Jurkat, Clone E6-1 (cell line): Measurements from ENCODE around the gene CD80. TPM values are rescaled to one million over a fixed set of nuclear protein-coding genes. Genes with fewer than 3 reads are reported as not detected.
"Not testable (repeated sequence)": the region's sequence is repeated elsewhere in the genome, so short reads cannot be mapped to it uniquely, and the experiment has no call there.

Experiments
- DNase-seq: peaks from one replicate; pipeline ENCODE4 v3.0.0-alpha.2; 2011; ENCODE audit warnings: low read depth, low spot score
- H3K4me3 ChIP-seq: 2 replicates; pipeline ENCODE4 v1.5.1; 2011; ENCODE audit warnings: mild to moderate bottlenecking, low read length, control low read depth, moderate library complexity
- polyA plus RNA-seq: library from polyadenylated mRNA; unstranded; fragments of >200 nt; gene quantifications from one replicate; pipeline ENCODE4 v1.2.1, GENCODE V29; 2012; ENCODE audit warnings: missing spikeins; ENCODE audit not compliant: insufficient read length, insufficient read depth

CD80 gene
- not detected for polyA plus RNA-seq

- DNase-seq = peak; percentile 75
- H3K4me3 ChIP-seq = no peak within 1 kb of the TSS
Measured at GRCh38 chr3:119559441-119559963, at the start of gene CD80. CD80 (minus strand) TSS chr3:119559614; CDS start chr3:119557728, 1,886 bp downstream.

DNA sequence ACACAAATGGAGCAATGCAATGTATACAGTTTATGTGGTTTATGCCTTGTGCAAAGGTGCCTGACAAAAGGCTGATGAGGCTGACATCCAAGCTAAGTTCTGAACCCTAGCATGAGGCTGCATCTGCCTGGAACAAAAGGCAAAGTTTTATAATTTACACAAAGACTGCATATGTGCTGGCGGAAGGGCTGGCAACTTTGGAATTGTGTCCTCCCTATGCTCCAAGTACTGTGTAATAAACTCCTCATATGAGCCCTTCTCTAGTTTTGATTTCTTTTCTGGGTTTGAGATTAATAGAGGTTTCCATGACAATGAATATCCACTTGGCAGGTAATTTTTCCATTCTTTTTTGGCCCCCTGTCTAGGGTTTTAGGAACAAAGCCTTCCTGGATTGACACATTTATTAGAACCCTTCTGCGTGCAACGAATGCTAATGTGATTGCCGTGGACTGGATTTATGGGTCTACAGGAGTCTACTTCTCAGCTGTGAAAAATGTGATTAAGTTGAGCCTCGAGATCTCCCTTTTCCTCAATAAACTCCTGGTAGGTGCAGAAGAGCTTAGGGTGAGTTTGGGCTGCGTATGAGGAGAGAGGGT is 49.1 kb upstream of the CD80 start:
- H3K4me3 ChIP-seq = no peak overlapping the region
- DNase-seq = no peak

DNA sequence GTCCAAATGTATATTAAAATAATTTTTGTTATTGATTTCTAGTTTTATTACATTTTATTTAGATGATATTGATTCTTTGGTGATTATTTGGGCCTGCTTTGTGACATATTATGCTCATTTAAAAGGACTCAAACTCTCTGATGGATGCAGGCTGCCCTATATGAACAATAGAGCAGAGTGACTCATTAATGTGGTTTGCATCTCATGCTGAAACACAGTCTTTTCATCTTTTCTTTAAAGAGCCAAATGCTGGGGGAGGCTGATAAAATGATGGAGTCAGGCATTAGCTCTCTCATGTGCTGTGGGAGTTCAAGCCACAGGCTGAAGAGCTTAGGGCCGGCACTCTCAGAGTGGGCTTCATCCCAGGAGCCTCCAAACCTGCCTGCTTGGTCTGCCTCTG is 45.5 kb upstream of the CD80 start:
- H3K4me3 ChIP-seq = no peak overlapping the region
- DNase-seq = no peak

- DNase-seq = no peak
- H3K4me3 ChIP-seq = no peak overlapping the region
Measured at GRCh38 chr3:119602676-119603075, 43.3 kb upstream of the CD80 start.

GRCh38 chr3:119601154-119601553 is 41.7 kb upstream of the CD80 start:
- H3K4me3 ChIP-seq = no peak overlapping the region
- no peak for DNase-seq

- DNase-seq = peak; percentile 12
- no peak overlapping the region for H3K4me3 ChIP-seq
Measured at GRCh38 chr3:119600732-119601131, 41.3 kb upstream of the CD80 start.

DNA sequence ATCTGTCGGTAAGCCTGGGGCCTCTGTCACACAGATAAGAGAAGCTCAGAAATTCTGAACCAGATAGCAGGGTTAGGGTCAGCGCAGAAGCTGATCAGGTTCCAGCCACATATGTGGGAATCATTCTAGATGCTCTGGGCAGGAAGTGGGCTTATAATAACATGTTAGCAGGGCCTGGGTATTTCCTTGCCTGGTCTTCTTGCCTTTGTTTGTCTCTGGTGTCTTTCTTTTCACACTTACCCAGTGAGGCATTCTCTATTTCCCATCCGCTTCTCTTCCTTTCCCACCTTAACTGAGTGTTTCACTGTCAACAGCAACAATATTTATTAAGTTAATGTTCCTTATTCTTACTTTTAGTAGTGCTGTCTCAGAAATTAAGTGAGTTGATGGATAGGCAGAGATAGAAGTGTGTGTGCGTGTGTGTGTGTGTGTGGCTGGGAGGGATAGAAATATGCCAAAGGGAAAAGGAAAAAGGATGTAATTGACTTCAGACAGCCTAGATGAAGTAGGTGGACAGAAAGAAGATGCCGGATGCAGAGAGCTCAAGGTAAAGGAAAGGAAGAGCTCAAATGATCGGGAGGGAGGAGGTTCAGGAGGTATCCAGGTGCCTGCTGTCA is 40.3 kb upstream of the CD80 start:
- no peak overlapping the region for H3K4me3 ChIP-seq
- DNase-seq = no peak

DNA sequence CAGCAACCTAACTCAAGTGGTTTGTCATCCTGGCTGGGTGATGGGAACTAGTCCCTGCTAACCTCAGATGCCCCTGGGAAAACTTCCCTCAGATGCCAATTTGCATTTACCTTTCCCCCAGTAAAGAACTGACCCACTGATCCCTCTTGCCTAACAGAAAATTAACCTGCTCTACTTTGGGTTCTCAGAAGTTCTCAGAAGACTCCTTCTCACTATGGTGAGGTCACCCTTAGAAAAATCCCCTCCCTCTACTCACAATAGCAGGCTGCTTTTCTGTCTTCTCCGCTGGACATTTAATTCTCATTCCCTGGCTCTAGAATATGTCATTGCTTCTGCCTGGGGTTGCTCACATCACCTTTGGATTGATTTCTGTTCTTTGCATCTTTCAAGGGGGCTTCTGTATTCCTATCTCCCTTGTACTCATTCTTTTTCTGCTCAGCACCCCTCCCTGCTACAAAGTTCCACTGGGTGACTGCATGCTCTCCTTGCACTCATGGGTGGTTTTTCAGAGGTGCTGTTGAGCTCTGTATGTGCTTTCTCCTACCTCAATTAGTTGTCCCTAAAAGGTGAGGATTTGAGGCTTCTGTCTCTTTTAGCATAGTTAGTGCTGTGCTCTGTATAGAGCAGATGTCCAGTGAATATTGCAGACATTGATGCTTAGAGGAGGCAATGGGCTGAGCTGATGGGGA is 39.1 kb upstream of the CD80 start:
- DNase-seq = no peak

GRCh38 chr3:119597548-119598288 is 38.3 kb upstream of the CD80 start, which contains the start of gene PLA1A:
PLA1A (plus strand) TSS chr3:119597885; CDS start chr3:119597914, 29 bp downstream.
- DNase-seq = no peak
- H3K4me3 ChIP-seq = no peak within 1 kb of the TSS

More for the DNA sequence above, 39.1 kb upstream of the CD80 start:
- H3K4me3 ChIP-seq = no peak overlapping the region

GRCh38 chr3:119596398-119596797 is 37.0 kb upstream of the CD80 start:
- no peak overlapping the region for H3K4me3 ChIP-seq
- no peak for DNase-seq

DNA sequence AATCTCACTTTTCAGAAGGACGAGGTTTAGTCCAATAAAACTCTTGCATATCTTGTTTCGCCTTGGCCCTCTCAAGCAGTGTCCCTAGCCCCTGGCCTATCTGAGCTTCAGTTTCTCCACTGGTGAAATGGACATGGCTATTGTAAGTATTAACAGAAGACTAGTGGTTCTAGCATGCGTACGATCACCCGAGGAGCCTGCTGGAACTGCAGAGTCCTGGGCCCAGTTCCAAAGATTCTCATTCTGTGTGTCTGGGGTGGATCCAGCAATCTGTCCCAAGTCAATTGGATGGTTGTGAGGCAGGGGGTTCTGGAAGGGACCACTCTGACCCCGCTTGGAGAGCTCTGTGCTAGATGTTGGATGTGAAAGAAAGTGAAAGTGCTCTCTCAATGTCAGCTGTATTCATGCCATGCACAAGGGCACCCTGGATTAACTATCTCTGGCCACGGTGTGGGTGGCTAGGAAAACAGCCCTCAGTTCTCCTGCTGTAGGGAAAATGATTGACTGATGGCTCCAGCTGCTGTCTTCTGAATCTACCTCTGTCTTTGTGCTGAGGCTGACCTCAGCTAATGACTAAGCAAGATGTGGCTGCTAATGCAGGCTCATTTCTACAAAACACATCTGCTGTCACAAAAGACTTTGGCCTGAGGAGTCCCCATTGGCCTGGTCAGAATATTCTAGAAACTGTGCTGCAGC is 36.4 kb upstream of the CD80 start:
- DNase-seq = no peak
- no peak overlapping the region for H3K4me3 ChIP-seq

DNA sequence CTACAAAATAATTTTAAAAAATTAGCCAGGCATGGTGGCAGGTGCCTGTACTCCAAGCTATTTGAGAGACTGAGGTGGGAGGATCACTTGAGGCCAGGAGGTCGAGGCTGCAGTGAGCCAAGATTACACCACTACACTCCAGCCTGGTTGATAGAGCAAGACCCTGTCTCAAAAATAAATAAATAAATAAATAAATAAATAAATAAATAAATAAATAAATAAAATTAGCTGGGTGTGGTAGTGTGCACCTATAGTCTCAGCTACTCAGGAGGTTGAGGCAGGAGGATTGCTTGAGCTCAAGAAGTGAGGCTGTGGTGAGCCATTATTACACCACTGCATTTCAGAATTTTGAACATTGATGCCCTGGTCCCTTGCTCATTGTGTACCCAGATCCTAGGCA is 35.5 kb upstream of the CD80 start:
- DNase-seq, H3K4me3 ChIP-seq: not testable (repeated sequence)

DNA sequence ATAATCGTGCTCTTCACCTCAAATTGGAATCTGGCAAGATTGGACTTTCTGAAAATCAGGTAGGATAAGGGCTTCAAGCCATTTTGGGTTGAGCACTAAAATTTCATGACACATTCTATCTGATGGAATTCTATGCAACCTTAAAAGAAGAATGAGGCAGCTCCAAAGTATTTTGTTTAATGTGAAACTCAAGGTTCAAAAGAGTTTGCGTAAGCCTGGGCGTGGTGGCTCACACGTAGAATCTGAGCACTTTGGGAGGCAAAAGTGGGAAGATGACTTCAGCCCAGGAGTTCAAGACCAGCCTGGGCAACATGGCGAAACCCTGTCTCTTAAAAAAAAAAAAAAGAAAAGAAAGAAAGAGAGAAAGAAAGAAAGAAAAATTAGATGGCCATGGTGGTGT is 34.7 kb upstream of the CD80 start:
- DNase-seq = no peak
- H3K4me3 ChIP-seq = no peak overlapping the region

DNA sequence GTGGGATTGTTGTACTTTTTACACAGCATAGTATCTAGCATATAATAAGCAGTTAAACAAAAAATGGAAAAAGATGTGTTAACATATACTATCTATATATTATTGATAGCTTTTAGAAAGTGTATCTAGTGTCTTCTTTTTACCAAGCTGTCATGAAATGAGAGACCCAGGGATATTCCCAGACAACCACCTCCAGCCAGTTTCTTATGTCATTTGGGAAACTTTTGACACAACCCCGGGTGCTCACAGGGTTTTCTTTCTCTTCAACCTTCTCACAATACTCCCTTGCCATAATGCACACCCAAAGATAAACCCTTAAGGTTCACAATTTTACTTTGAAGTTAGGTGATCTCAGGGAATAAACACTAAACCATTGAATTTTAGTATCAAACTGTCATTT is 33.4 kb upstream of the CD80 start:
- no peak for DNase-seq
- no peak overlapping the region for H3K4me3 ChIP-seq

GRCh38 chr3:119590706-119591105 is 31.3 kb upstream of the CD80 start:
- no peak for DNase-seq

DNA sequence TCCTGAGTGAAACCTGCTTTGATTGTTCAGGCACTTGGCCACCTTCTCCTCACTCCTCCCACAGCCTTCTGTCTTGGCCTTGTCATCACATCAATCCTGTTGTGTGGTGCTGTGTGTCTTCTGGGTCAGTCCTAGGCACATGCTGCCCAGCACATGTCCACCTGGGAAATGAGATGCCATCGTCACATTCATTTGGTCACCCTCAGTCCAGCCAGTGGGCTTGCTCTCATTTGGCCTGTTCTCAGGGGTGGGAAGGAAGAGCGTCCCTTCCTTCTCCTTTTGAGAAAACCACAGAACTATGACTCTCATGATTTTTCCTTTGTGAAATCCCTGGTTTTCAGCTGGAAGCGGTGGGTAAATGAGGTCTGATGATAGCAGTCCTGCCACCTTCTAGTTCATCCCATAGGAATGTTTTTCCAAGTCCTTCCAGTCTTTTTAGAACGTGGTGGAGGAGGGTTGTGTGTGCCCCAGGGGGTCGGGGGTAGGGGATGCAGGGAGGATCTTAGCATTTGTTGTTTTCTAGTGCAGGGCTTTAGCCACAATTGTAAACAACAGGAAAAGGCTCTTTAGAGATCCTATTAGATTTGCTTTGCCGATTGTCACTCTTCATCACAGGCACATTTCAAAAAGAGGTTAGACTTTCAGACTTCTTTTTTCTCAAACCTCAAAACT is 29.8 kb upstream of the CD80 start:
- DNase-seq = no peak
- no peak overlapping the region for H3K4me3 ChIP-seq

More at GRCh38 chr3:119590706-119591105, 31.3 kb upstream of the CD80 start:
- no peak overlapping the region for H3K4me3 ChIP-seq

DNA sequence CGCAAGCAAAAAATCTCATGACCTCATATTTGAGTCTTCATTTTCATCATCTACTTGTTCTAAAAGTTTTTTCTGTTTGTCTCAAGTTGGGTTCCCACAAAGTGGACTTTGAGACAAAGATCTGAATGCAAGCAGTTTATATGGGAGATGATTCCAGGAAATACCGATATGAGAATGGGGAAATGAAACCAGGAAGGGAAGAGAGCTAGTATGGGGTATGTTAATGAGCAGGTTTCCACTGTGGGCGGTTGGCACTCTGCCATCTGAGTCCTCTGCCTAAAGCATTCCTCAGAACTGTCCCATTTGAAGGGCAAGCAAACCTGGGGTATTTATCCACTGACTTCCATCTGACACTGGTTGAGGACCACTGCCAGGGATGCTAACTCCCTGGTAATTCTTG is 28.7 kb upstream of the CD80 start:
- no peak for DNase-seq
- H3K4me3 ChIP-seq = no peak overlapping the region

DNA sequence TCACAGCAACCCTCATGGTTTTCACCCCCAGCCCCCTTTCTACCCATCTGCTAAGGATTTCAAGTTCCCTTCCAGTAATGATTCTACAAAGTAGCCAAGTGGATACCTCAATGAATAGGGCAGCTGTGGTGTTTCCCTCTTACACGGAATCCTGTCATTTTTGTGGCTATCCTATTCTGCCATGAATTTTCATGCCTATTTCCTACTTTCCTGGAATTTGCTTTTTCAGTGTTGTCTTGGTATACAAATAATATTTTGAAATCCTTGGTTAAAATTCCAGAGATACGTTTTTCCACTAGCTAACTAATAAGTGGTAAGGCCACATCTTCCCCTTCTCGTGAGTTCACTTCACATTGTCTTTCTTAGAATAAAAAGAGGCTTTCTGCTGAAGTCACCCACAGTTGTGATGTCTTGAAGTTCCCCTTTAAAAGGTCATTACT is 27.3 kb upstream of the CD80 start:
- no peak for DNase-seq
- H3K4me3 ChIP-seq = no peak overlapping the region
